GM20000 (cell line): ENCODE data around the gene RELL1.

Source experiments
- DNase-seq: peaks from one replicate; pipeline ENCODE4 v3.0.0; 2012; ENCODE audit warnings: low spot score
- TF ChIP-seq, protein P1 (sequence below): IDR thresholded peaks from 2 replicates; pipeline ENCODE4 v1.5.1; 2012; ENCODE audit warnings: mild to moderate bottlenecking, control low read depth; ENCODE audit errors: extremely low read depth, missing control alignments

RELL1 gene

DNA sequence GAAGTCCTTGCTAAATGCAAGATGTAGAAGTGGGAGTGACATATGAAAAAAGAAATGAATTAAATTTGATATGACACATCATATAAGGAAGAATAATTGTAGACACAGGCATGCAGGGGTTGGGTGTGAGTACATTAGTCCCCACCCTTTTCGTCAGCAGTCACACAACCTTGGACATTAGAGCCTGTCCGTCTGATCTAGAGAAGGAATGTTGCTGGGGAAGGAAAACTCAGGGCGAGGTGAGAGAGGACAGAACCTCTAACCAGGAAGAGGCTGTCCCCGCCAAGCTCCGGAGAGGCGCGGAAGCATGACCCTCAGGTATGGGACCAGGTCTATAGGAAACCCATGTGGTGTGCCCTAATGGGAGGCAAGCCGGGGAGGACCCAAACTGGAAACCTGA is 102.1 kb downstream of the RELL1 start:
- DNase-seq, result no peak

DNA sequence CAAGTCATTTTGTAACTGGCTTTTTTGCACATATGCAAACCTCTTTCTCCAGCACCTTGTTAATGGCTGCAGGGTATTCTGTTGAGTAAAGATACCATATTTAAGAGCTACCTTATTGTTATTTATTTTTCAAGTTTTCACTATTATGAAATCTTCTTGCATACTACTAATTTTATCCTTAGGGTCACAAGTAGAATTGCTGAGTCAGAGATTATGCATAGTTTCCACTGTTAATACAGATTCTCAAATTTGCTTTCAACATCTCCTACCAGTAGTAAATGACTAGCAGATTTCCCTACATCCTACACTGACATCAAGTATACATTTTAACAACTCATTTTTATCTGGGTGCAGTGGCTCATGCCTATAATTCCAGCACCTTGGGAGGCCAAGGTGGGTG is 112.6 kb downstream of the RELL1 start:
- TF ChIP-seq, protein P1, sequence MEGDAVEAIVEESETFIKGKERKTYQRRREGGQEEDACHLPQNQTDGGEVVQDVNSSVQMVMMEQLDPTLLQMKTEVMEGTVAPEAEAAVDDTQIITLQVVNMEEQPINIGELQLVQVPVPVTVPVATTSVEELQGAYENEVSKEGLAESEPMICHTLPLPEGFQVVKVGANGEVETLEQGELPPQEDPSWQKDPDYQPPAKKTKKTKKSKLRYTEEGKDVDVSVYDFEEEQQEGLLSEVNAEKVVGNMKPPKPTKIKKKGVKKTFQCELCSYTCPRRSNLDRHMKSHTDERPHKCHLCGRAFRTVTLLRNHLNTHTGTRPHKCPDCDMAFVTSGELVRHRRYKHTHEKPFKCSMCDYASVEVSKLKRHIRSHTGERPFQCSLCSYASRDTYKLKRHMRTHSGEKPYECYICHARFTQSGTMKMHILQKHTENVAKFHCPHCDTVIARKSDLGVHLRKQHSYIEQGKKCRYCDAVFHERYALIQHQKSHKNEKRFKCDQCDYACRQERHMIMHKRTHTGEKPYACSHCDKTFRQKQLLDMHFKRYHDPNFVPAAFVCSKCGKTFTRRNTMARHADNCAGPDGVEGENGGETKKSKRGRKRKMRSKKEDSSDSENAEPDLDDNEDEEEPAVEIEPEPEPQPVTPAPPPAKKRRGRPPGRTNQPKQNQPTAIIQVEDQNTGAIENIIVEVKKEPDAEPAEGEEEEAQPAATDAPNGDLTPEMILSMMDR, result no peak
- no peak for DNase-seq

More for the DNA sequence above, 102.1 kb downstream of the RELL1 start:
- TF ChIP-seq, protein P1, result no peak

DNA sequence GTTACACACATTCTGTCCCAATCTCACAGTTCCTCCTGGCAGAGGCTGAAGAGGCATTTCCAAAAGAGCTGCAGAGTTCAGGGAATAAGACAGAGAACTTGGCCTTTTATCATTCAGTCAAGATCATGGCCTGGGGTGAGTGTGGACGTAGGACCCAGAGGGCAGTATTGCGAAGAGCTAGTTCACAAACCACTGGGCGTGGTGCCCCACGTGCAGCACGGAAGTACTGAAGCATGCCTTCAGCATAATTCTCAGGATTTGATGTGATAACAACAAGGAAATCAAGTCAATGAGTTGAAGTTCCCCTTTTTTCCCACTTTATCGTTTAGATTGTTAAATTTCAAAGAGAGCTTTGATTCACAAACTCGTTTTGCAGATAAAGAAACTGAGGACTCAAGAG is 117.7 kb downstream of the RELL1 start:
- no peak for DNase-seq
- TF ChIP-seq, protein P1, result no peak

DNA sequence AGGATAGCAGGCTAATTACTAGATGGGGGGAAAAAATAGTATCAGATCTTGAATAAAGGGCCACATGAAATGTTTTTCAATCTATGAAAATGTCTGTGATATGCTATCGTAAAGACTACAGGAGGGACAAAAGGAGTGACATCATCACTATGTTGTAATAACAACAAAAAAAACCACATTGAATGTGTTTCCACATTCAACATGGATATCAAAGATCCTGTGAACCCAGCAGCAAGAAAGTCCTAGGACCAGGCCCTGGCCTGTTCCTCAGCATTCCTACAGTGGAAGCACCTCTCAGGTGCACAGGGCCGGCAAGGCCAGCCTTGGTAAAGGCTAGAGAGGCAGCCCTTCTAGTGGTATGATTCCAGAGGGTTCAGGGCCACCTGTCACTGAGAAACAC is 118.3 kb downstream of the RELL1 start:
- DNase-seq, result no peak

DNA sequence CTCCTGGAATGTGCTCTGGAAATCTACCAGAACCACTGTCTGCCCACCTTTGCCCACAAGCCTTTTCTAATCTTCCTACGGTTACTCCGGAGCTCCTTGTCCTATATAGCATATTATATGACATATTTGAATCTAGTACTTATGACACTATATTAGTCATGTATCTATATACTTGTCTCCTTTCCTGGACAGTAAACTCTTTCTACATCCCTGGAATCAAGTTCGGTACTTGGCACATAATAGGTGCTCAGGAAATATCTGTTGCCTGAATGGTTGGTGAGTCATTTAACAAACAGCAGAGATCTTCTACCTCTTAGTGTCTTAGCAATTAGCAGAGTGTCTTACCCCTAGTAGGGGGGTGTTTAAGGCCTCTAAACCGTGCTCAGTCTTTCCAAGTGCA is 123.6 kb downstream of the RELL1 start:
- TF ChIP-seq, protein P1, result no peak
- DNase-seq, result no peak

More for the DNA sequence above, 118.3 kb downstream of the RELL1 start:
- TF ChIP-seq, protein P1, result no peak

DNA sequence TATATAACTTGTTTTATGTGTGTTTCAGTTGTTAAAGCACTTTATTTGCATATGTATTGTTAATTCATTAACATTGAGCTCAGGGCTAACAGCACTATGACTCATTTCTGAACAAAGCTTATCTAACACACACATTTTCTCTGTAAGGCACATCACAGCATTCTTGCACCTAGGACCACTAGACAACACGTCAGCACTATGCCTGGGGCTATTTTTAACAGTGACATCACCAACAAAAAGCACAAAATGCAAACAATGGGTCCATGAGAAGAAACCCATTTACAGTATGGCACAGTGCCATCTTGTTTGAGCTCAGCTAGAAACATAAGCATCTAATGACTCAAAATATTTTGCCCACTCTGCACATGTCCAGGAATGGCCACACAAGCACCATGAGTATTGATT is 124.4 kb downstream of the RELL1 start:
- no peak for DNase-seq

DNA sequence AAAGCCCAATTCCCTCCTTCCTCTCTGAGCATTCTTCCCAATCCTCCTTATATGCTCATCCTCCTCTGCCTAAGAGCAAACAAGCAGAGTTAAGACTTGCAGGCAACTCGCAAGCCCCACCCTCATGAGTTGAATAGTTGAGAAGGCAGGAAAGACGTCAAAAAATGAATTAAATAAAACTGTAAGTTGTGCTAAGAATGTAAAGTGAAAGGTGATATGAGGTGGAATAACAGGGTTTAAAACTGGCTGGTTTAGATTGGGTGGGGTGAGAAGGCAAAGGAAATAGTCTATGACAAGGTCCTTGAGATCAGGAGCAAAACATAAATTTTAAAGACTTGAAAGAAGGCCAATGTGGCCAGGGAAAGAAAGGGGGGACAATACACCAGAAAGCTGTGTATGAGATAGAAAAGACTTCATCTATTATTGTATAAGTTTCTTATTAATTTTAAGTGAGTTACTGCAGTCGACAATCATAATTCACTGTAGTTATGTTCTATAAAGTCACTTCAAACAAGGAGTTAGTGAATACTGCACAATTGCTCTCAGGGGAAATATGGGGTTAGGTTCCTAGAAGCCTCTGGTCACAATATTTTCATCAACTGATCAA is 124.9 kb downstream of the RELL1 start:
- DNase-seq, result no peak
- TF ChIP-seq, protein P1, result no peak

More for the DNA sequence above, 124.4 kb downstream of the RELL1 start:
- TF ChIP-seq, protein P1, result no peak
